CD4-positive, CD25-positive, alpha-beta regulatory T cell (primary cell): ENCODE results near the gene ZIC4. TPM values are rescaled to one million over a fixed set of nuclear protein-coding genes. Genes with fewer than 3 reads are reported as not detected.

Source experiments
- ATAC-seq, 2 donors: fragments of 150-1000 bp; cut with Tn5 transposase; one replicate each; pipeline ENCODE4 v1.10.0; 2021; ENCODE audit warnings: low read depth in 2 of 2, moderate number of reproducible peaks in 2 of 2, moderate library complexity in 1 of 2
- DNase-seq, 3 donors: peaks; one replicate each; pipeline versions ENCODE4 v3.0.0 to v3.0.0-alpha.2; 2012 to 2022; ENCODE audit warnings: mixed read lengths in 1 of 3
- H3K27ac ChIP-seq: one replicate; pipeline ENCODE4 v1.7.0; 2013; ENCODE audit warnings: mild to moderate bottlenecking, low read length; ENCODE audit not compliant: insufficient read depth, poor library complexity, severe bottlenecking
- H3K27me3 ChIP-seq: one replicate; pipeline ENCODE4 v1.7.0; 2013; ENCODE audit warnings: low read length; ENCODE audit not compliant: control insufficient read depth, insufficient read depth
- H3K36me3 ChIP-seq: one replicate; pipeline ENCODE4 v1.7.0; 2013; ENCODE audit warnings: mild to moderate bottlenecking, low read length, moderate library complexity; ENCODE audit not compliant: control insufficient read depth, insufficient read depth
- H3K4me1 ChIP-seq: 2 replicates; pipeline ENCODE4 v1.7.0; 2013; ENCODE audit warnings: mild to moderate bottlenecking, low read length; ENCODE audit not compliant: insufficient read depth, control insufficient read depth, poor library complexity, severe bottlenecking
- H3K4me3 ChIP-seq: one replicate; pipeline ENCODE4 v1.7.0; 2013; ENCODE audit warnings: low read depth, mild to moderate bottlenecking, low read length, moderate library complexity
- H3K9me3 ChIP-seq, 2 experiments: 1 replicate in 1 of 2; 2 replicates in 1 of 2; pipeline ENCODE4 v1.7.0; 2013; ENCODE audit warnings: low read length in 2 of 2, mild to moderate bottlenecking in 1 of 2, moderate library complexity in 1 of 2; ENCODE audit not compliant: control insufficient read depth in 2 of 2
- H3K27ac Mint-ChIP-seq, 3 donors: one replicate each; pipeline ENCODE4 v1.8.0; 2020 to 2022; ENCODE audit warnings: mild to moderate bottlenecking in 3 of 3, mixed read lengths in 3 of 3, moderate library complexity in 2 of 3
- H3K27me3 Mint-ChIP-seq: one replicate; pipeline ENCODE4 v1.8.0; 2022; ENCODE audit warnings: mild to moderate bottlenecking, mixed read lengths
- H3K36me3 Mint-ChIP-seq: one replicate; pipeline ENCODE4 v1.8.0; 2020; ENCODE audit warnings: mixed read lengths
- H3K4me1 Mint-ChIP-seq, 4 donors: one replicate each; pipeline ENCODE4 v1.8.0; 2020 to 2022; ENCODE audit warnings: mixed read lengths in 4 of 4, mild to moderate bottlenecking in 1 of 4
- H3K4me3 Mint-ChIP-seq, 4 donors: one replicate each; pipeline ENCODE4 v1.8.0; 2020 to 2022; ENCODE audit warnings: mild to moderate bottlenecking in 4 of 4, mixed read lengths in 4 of 4, moderate library complexity in 3 of 4
- H3K9me3 Mint-ChIP-seq, 7 donors: one replicate each; pipeline ENCODE4 v1.8.0; 2020 to 2022; ENCODE audit warnings: mixed read lengths in 7 of 7, mild to moderate bottlenecking in 3 of 7, moderate library complexity in 2 of 7
- polyA plus RNA-seq, 4 donors: library from polyadenylated mRNA; unstranded; fragments of 300-500 nt; fragmentation: Illumina TruSeq; gene quantifications; one replicate each; pipeline ENCODE4 v1.2.3, GENCODE V29; 2021
- total RNA-seq: library from RNA; stranded (reverse); gene quantifications from one replicate; pipeline ENCODE4 v1.2.3, GENCODE V29; 2022

The ZIC4 gene
- total and polyA plus RNA-seq, 5 donors from 2014 or later = not detected

DNA sequence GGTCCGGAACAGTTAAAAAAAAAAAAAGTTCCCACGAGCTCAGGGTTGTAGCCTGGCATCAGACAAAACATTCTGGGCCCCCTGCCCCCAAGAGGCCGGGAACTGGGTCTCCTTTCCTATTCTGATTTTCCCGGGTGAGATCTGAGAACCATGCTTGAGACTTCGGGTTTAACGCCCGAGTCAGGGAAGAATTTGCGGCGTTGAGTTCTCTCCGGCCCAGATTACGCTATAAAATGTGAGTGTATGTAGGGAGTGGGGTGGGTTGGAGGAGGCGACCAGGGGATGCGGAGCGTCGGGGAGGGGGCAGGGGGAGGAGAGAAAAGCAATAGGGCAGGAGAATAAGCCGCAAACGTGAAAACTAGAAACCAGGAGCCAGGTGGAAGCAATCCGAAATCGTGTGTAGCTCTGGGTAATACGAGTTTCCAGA is 5.5 kb upstream of the ZIC4 start:
- peaks cover 14 to 15% of the 10 kb centered on the region in 2 experiments for H3K9me3 ChIP-seq
- peaks cover 6 to 53% (median 13%) of the 10 kb centered on the region in 4 donors for H3K4me1 Mint-ChIP-seq
- H3K4me3 Mint-ChIP-seq = peak overlapping the region in 3 of 4 donors; percentile 31 to 82 (median 71)
- H3K27me3 Mint-ChIP-seq = peaks cover 84% of the 10 kb centered on the region
- no peak for ATAC-seq
- peaks cover 31% of the 10 kb centered on the region for H3K4me1 ChIP-seq
- H3K4me3 ChIP-seq = no peak overlapping the region
- H3K27me3 ChIP-seq = peaks cover 48% of the 10 kb centered on the region
- H3K27ac ChIP-seq = no peak overlapping the region
- H3K9me3 Mint-ChIP-seq = peaks cover 0 to 31% (median 11%) of the 10 kb centered on the region in 7 donors
- DNase-seq = no peak
- no peaks in the 10 kb centered on the region for H3K36me3 ChIP-seq
- H3K36me3 Mint-ChIP-seq = no peaks in the 10 kb centered on the region
- H3K27ac Mint-ChIP-seq = no peak overlapping the region

DNA sequence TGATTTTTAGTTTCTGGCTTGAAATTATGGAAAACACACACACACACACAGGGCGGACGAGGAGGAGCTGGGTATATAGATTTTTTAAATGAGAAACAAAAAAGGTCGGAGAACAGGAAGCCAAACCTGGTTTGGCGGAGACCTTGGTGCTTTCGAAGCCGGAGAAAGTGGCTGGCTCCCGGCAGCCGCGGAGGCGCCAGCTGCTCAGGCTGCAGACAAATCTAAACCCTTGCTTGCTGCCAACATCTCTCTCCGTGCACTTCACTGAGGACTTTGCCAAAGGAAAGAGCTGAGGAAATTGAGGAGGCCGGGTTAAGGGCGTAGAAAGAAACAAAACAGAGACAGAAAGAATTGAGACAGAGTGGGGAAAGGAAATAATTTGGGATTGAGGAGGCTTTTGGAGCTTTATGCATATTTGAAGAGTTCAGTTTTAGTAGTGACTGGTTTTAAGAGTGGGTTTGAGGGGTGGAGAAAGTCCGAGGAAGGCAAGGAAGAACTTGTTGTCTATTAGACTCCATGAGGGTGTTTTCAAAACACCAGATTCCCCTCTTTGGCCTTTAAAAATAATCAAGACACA is 5.0 kb upstream of the ZIC4 start:
- peaks cover 31% of the 10 kb centered on the region for H3K4me1 ChIP-seq
- ATAC-seq (no peak), DNase-seq (no peak)
- H3K9me3 ChIP-seq = peaks cover 15 to 19% of the 10 kb centered on the region in 2 experiments
- H3K4me1 Mint-ChIP-seq = peaks cover 6 to 53% (median 13%) of the 10 kb centered on the region in 4 donors
- H3K4me3 ChIP-seq = no peak overlapping the region
- H3K27ac Mint-ChIP-seq = no peak overlapping the region
- H3K4me3 Mint-ChIP-seq = peak overlapping the region; percentile 31 to 82 (median 71)
- peaks cover 0 to 36% (median 11%) of the 10 kb centered on the region in 7 donors for H3K9me3 Mint-ChIP-seq
- no peaks in the 10 kb centered on the region for H3K36me3 ChIP-seq
- no peak overlapping the region for H3K27ac ChIP-seq
- H3K36me3 Mint-ChIP-seq = no peaks in the 10 kb centered on the region
- peaks cover 84% of the 10 kb centered on the region for H3K27me3 Mint-ChIP-seq
- H3K27me3 ChIP-seq = peaks cover 43% of the 10 kb centered on the region

GRCh38 chr3:147410526-147411237 is 4.3 kb upstream of the ZIC4 start:
- Histone ChIP-seq H3K36me3 (no peaks in the 10 kb centered on the region), H3K9me3 (peaks cover 15 to 25% of the 10 kb centered on the region in 2 experiments), H3K27me3 (peaks cover 42% of the 10 kb centered on the region), H3K4me1 (peaks cover 31% of the 10 kb centered on the region), H3K27ac (no peak overlapping the region), H3K4me3 (no peak overlapping the region)
- peaks cover 84% of the 10 kb centered on the region for H3K27me3 Mint-ChIP-seq
- H3K36me3 Mint-ChIP-seq = no peaks in the 10 kb centered on the region
- DNase-seq (peak in 1 of 3 donors; percentile 34), ATAC-seq (no peak)
- H3K4me1 Mint-ChIP-seq = peaks cover 6 to 53% (median 13%) of the 10 kb centered on the region in 4 donors
- peaks cover 0 to 38% (median 11%) of the 10 kb centered on the region in 7 donors for H3K9me3 Mint-ChIP-seq
- H3K27ac Mint-ChIP-seq = no peak overlapping the region
- H3K4me3 Mint-ChIP-seq = peak overlapping the region; percentile 31 to 82 (median 71)

DNA sequence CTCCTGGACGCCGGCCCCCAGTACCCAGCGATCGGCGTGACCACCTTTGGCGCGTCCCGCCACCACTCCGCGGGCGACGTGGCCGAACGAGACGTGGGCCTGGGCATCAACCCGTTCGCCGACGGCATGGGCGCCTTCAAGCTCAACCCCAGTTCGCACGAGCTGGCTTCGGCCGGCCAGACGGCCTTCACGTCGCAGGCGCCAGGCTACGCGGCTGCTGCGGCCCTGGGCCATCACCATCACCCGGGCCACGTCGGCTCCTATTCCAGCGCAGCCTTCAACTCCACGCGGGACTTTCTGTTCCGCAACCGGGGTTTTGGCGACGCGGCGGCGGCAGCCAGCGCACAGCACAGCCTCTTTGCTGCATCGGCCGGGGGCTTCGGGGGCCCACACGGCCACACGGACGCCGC is 3.8 kb upstream of the ZIC4 start:
- no peak for ATAC-seq
- Mint-ChIP-seq H3K4me3 (no peak overlapping the region), H3K27ac (no peak overlapping the region)

DNA sequence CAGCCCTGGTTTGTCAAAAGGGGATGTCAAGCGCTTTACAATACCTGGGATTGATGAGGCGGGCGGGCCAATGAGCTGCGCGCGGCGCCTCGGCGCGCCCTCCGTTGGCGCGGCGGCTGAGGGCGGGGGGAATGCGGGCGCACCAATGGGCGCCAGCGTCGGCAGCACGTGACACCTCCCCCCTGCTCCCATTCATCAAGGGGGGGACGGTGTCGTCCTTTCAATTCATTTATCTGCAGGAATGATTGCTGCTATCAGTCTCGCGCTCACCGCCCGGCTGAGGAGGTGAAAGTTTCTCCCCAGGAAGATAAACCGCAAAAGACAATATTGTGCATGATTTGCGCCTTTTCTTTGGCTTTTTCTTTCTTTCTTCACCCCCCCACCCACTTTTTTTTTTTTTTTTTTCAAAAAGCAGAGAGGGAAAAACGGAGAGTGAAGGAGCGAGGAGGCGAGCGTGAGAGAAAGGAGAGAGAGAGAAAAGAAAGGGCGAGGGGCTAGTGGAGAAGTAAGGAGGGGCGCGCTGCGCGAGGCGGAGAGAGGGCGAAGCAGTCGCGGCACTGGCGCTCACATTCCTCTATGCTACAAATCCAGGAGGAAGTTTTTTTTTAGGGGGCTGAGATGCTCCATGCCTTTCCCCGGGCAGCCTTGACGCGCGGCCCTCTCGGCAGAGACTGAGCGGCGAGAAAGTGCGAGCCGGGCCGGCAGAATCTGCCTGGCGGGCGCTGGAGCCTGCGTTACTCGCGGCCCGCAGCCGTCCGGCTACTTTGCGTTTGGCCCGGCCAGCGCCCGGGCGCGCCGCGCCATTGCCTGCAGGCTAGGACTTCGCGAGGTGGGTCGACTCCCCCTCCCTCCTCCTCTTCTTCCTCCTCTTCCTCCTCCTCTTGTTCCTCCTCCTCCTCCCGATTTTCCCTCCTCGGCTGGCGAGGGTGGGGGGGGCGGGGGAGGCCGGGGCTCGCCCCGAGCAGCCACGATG is 3.1 kb upstream of the ZIC4 start, which contains the start of gene ZIC1:
Gene ZIC1 (plus strand): TSS at position 223 of the 973 bp plus-strand sequence. CDS start 748 bp downstream, at position 971.
- Histone ChIP-seq H3K4me1 (peaks cover 31% of the 10 kb centered on the region), H3K27me3 (peaks cover 30% of the 10 kb centered on the region), H3K9me3 (peaks cover 12 to 26% of the 10 kb centered on the region in 2 experiments), H3K4me3 (no peak within 1 kb of the TSS), H3K27ac (no peak within 1 kb of the TSS), H3K36me3 (no peaks in the 10 kb centered on the region)
- Mint-ChIP-seq H3K4me3 (peak within 1 kb of the TSS; percentile 25 to 78 (median 61)), H3K36me3 (no peaks in the 10 kb centered on the region), H3K9me3 (peaks cover 0 to 36% (median 11%) of the 10 kb centered on the region in 7 donors), H3K27me3 (peaks cover 85% of the 10 kb centered on the region), H3K4me1 (peaks cover 6 to 52% (median 14%) of the 10 kb centered on the region in 4 donors), H3K27ac (peak within 1 kb of the TSS in 1 of 3 donors; percentile 48)
- ATAC-seq = no peak
- DNase-seq = no peak

More for the DNA sequence above, 3.8 kb upstream of the ZIC4 start:
- peaks cover 84% of the 10 kb centered on the region for H3K27me3 Mint-ChIP-seq
- no peak for DNase-seq
- Histone ChIP-seq H3K4me3 (no peak overlapping the region), H3K9me3 (peaks cover 15 to 26% of the 10 kb centered on the region in 2 experiments), H3K36me3 (no peaks in the 10 kb centered on the region), H3K27ac (no peak overlapping the region), H3K4me1 (peaks cover 31% of the 10 kb centered on the region), H3K27me3 (peaks cover 36% of the 10 kb centered on the region)
- no peaks in the 10 kb centered on the region for H3K36me3 Mint-ChIP-seq
- H3K9me3 Mint-ChIP-seq = peaks cover 0 to 35% (median 11%) of the 10 kb centered on the region in 7 donors
- peaks cover 6 to 53% (median 13%) of the 10 kb centered on the region in 4 donors for H3K4me1 Mint-ChIP-seq

GRCh38 chr3:147408188-147409100 is 2.1 kb upstream of the ZIC4 start:
- peaks cover 29% of the 10 kb centered on the region for H3K27me3 ChIP-seq

More at GRCh38 chr3:147408188-147409100, 2.1 kb upstream of the ZIC4 start:
- H3K4me1 ChIP-seq = peaks cover 29% of the 10 kb centered on the region
- H3K4me3 ChIP-seq = no peak overlapping the region
- no peaks in the 10 kb centered on the region for H3K36me3 ChIP-seq
- no peaks in the 10 kb centered on the region for H3K36me3 Mint-ChIP-seq
- H3K9me3 ChIP-seq = peaks cover 7 to 26% of the 10 kb centered on the region in 2 experiments
- peak overlapping the region; percentile 25 to 78 (median 49) for H3K4me3 Mint-ChIP-seq
- H3K27ac ChIP-seq = no peak overlapping the region
- peaks cover 0 to 39% (median 9%) of the 10 kb centered on the region in 7 donors for H3K9me3 Mint-ChIP-seq
- peaks cover 6 to 44% (median 11%) of the 10 kb centered on the region in 4 donors for H3K4me1 Mint-ChIP-seq
- H3K27ac Mint-ChIP-seq = no peak overlapping the region
- H3K27me3 Mint-ChIP-seq = peaks cover 88% of the 10 kb centered on the region
- ATAC-seq = no peak
- DNase-seq = no peak
